ENCODE measurements around the gene STK32C.

- TF ChIP-seq CTCF (IDR thresholded peaks at IDR 0.05) (no peak), POLR2A (IDR thresholded peaks at IDR 0.05) (no peak), POLR2AphosphoS5 (IDR thresholded peaks at IDR 0.05) (peak in 1 of 4 donors; percentile 40), EP300 (IDR thresholded peaks at IDR 0.05) (peak in 1 of 4 donors; percentile 24)
Measured at GRCh38 chr10:132239126-132240031, 68.4 kb downstream of the STK32C start.
